Renal cortex interstitium (tissue), 11 donors: ENCODE data around the gene DCBLD2. TPM values are rescaled to one million over a fixed set of nuclear protein-coding genes. Genes with fewer than 3 reads are reported as not detected.
"Not testable (repeated sequence)": the region's sequence is repeated elsewhere in the genome, so short reads cannot be mapped to it uniquely, and the experiment has no call there.

Experiments used
- DNase-seq, 11 donors: peaks; one replicate each; pipeline ENCODE4 v3.0.0-alpha.2; 2013; ENCODE audit warnings: low read depth in 9 of 11, low spot score in 4 of 11; ENCODE audit errors: extremely low read depth in 1 of 11
- polyA plus RNA-seq, 3 donors: library from polyadenylated mRNA; unstranded; fragments of 120-200 nt; gene quantifications; one replicate each; pipeline ENCODE4 v1.2.1, GENCODE V29; 2013; ENCODE audit not compliant: insufficient read length in 3 of 3

Gene DCBLD2
- polyA plus RNA-seq, 3 donors: 49.2 to 58.2 (median 55.7) TPM

GRCh38 chr3:98900265-98901118 lies 1.0 kb downstream of the DCBLD2 start:
- no peak for DNase-seq

DNA sequence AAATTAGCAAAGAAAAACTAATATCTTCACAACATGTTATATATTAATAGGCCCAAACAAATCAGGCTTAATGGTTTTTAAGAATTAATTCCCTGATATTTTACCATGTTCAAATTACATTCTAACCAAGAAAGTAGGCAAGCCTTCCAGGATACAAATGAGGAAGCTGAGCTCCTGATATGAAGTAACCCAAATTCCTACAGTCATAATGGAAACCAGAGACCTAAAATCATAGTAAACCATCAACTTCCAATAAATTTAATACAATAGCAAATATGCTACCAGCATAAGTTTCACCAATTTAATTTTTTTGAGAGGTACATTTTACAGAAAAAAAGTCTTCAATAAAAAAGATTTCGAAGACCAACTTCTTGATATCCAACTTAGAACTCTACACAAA lies 3.8 kb downstream of the DCBLD2 start:
- DNase-seq: no peak

DNA sequence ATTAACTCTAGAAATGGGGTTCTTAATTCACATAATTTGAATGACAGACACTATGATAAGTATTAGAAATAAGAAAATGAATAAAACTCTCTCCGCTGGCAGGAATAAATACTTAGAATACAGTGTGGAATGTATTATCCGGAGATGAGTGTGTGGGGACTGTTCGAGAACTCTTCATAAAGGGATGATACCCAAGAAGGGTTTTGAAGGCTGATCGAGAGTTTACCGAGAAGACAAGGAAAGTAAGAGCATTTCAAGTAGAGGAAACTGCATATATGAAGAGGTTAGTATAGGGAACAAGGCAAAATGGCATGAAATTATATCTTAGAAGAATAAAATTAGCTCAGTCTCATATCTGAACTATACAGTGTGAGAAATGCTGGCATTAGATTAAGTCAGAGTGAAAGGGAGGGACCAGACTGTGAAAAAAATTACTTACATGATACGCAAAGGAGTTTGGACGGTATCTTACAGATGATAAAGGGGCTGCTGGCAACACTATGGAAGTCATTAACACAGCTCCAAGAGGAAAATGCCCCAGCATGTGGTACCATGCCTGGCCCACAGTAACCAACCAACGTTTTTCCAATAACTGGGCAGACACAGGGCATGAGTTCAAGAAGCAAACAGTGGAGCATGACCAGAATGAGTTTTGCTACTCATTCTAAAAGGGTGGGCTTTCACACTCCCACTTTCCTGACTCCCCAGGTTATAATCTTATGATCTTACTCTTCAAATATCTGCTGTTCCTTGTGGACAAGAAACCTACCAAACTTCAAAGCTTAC lies 6.5 kb downstream of the DCBLD2 start:
- no peak for DNase-seq

DNA sequence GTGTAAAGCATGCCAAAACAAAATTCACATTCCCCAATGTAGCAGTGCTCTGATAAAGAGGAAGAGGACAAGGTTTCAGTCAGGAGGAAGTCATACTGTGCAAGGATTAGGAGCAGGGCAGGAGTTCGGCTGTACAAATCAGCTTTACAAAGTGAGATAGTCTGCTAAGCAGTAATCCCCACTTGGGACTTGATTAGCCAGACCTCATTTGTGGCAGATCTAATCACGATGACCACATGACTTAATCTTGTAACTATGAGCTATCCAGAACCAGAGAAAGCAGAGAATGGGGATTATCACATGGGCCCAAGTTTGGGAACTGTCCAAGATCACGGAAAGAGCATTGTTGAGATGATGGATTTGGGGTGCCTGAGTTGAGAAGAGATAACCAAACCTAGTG lies 7.8 kb downstream of the DCBLD2 start:
- no peak for DNase-seq

DNA sequence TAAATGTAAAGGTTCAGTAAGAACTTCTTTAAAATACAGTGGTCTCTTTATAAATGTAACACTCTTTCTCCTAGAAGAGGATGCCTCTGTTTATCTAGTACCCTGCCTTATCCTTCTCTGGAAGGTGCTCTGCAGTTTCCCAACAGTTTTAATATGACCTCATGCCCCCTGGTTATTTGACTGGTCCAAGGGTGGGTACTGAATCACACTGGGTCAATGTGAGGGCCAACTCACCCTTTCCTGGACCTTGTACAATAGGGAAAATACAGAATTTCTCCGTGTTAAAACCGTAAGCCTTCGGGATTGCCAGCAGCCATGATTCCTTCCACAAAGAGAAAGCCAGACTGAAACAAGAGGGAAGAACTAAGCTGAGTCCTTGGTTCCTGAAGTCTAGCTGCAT lies 9.2 kb downstream of the DCBLD2 start:
- DNase-seq: no peak

DNA sequence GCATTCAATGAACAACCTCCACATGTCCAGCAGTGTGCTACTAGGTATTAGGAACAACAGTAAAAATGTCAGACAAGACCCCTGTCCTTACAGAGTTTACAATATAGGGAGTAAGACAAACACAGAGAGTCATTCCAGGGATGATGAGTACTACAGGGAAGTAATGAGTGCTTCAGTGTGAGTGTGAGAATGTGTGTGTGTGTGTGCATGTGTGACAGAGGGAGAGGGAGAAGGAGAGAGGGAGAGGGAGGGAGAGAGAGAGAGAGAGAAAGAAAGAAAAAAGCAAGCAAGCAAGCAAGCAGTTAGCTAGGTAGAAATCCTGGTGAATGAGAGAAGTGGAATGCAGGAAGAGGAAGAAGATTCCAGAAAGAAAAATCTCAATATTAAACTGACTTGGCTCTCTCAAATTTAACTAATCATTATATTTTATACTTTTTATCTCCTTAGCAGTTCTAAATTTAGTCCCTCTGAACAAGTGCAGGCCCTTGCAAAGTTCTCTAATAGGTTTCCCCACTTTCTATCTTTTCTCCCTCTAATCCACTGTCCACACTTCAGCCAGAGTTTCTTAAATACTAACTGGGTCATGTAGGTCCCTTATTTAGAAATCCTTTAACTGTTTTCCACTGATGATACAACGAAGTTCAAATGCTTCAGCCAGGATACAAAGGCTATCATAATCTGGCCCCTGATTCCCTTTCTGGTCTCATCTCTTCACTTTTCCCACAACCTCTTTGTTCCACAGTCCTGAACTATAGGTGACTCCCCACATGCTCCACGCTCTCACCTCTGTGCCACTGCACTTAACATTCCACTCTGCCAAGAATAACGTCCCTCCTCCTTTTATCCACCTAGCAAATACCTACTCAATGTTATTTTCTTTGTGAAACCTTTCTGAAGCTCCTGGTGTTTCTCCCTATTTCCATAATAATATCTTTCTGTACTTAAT lies 10.3 kb downstream of the DCBLD2 start:
- no peak for DNase-seq

DNA sequence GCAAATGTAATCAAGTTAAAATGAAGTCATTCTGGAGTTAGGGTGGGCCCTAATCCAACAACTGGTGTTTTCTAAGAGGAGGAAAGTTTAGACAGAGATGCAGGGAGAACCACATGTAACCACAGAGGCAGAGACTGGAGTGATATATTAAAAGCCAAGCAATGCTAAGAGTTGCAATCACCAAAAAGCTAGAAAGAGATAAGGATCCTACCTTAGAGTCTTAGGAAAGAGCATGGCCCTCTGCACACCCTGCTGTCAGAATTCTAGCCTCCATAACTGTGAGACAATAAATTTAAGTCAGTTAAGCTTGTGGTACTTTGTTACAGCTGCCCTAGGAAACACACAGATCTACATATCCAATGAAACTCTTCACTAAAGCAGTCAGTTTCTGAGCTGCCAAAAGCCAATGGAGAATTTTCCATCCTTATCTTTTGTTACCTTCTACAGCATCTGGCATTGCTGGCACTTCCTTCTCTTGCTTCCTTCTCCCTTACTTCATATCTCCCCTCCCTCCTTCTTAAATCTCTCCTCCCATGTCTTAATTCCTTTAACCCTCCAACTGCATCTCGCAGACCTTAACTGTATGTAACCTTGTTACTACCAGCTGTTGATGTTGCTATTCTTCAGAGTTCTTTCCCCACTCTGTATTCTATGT lies 11.2 kb downstream of the DCBLD2 start:
- no peak for DNase-seq

DNA sequence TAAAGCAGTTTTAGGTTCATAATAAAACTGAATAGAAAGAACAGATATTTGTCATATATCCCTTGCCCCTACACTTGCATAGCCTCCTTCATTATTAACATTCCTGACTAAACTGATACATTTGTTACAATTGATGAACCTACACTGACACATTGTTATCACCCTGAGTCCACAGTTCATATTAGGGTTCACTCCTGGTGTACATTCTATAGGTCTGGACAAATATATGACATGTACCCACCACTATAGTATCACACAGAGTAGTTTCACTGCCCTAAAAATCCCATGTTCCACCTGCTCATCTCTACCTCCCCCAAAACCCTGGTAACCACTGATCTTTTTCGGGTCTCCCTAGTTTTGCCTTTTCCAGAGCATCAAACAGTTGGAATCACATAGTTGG lies 13.8 kb downstream of the DCBLD2 start:
- DNase-seq: no peak

DNA sequence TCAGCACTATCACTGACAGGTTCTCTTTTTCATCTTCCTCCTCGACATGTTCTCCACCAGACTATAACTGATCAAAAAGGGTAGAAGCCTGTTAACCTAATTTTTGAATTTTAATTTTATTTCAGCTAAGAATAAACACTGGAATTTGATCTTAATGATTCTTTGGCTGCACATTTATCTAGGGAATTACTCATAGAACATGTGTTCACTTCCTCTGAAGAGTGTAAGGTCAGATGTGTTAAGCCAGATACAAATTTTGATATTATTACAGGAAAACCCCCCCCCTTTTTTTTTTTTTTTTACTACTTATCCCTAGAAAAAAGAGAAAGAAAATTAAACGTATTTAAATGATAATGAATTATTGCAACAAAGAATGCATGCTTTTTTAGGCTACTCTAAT lies 15.0 kb downstream of the DCBLD2 start:
- DNase-seq: no peak

DNA sequence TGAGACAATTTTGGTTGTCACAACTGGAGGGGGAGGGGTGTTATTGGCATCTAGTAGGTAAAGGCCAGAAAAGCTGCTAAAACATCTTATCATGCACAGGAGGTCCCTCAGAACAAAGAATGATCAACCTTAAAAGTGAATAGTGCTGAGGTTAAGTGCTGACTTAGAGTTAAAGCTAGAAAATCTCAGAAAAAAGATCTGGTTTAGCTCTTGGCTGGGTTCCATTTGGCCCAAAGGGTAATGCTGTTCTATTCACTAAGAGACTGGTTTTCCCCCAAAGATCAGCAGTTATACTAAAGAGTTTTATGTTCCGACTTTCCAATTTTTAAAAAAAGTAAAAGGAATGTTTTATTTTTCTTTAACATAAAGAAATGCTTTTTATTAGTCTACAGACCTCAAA lies 15.6 kb downstream of the DCBLD2 start:
- no peak for DNase-seq

DNA sequence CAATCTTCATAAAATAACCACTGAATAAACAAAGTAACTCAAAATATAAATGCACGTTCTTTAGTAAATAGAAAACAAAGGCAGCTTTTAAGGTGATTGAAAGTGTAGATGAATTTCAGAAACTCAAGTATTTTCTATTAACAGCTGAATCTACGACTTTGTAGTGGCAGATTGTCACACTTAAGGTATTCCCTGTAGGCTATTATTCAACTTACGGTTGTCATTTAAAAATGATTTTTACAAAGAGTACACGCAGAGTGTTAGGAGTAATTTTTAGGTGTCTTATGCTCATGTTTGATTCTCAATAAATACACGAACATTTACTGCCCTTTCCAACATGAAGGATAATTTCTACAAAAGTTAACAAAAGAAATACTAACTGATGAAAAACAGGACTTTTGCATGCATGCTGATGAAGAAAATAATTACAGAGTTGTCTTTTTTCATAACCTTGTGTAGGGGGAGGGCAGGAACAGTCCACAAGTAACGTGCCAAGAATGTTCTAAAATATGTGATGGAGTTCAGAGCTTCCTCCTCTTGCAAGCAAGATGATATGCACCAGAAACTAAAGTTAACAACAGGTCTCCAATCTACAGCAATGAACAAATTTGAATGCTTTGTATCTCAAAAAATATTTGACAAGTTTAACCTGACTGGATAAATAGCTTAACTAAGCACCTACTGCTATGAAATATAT lies 16.7 kb downstream of the DCBLD2 start:
- DNase-seq: no peak

GRCh38 chr3:98882614-98883333 lies 18.7 kb downstream of the DCBLD2 start:
- DNase-seq: not testable (repeated sequence)

DNA sequence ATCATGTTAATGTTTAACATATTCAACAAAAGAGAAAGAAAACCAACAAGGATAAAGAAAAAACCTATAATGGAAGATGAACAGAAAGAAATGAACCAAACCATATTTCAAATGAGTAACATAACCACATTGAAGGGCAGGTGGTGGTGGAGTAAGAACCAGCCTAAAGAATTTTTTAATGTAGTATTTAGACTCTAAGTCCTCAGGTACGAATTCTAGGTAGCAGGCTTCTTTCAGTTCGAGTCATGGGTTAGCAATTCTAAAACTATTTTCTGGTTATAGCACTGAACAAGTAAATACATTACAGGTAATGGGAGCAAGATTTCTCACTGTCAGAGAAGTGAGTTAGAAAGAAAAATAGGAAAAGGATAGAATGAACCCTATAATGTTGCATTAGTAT lies 24.4 kb downstream of the DCBLD2 start:
- no peak for DNase-seq

DNA sequence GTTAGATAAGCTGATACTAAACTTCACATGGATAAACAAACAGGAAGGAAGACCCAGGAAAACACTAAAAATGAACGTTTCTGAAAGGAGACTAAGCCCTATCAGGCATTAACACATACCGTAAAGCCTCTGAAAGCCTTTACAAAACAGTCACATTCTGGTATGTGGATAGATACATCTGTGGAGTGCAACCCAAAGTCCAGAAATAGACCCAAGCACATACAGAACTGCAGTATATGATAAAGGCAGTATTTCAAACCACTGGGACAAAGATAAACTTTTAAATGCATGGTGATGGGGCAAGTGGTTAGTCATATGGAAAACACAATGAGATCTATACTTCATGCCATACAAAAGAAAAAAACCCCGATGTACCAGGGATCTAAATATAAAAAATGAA lies 26.0 kb downstream of the DCBLD2 start:
- DNase-seq: no peak

- no peak for DNase-seq
These were observed 26.8 kb downstream of the DCBLD2 start for GRCh38 chr3:98874602-98875249.

DNA sequence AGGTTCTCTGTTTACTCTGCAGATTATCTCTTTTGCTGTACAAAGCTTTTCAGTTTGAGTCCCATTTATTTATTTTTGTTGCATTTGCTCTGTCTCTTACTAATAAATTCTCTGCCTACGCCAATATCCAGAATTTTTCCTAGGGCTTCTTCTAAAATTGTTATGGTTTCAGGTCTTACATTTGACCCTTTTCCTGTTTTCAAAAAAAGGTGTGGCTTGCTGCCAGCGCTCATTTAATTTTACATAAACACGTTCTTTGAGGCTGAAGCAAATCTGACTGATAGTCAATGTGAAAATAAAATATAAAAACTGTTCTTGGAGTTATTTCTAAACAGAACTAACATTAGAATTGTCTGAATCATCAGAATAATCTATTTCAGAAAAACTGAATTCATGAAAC lies 32.1 kb downstream of the DCBLD2 start:
- no peak for DNase-seq

DNA sequence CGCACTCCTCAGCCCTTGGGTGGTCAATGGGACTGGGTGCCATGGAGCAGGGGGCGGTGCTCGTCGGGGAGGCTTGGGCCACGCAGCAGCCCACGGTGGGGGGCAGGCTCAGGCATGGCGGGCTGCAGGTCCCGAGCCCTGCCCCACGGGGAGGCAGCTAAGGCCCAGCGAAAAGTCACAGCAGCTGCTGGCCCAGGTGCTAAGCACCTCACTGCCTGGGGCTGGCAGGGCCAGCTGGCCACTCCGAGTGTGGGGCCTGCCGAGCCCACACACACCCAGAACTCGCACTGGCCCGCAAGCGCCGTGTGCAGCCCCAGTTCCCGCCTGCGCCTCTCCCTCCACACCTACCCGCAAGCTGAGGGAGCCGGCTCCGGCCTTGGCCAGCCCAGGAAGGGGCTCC lies 43.5 kb downstream of the DCBLD2 start:
- DNase-seq: not testable (repeated sequence)
